ENCODE measurements around the gene SLC6A18. TPM values are rescaled to one million over a fixed set of nuclear protein-coding genes. Genes with fewer than 3 reads are reported as not detected.
A peak's percentile ranks its signal among the peaks of the same experiment; 100 is the strongest.

Gene SLC6A18
- total and polyA plus RNA-seq, 9 of the 15 experiments (the other 6 are each of a cell fraction or from before 2014, with no cell fraction given): not detected

DNA sequence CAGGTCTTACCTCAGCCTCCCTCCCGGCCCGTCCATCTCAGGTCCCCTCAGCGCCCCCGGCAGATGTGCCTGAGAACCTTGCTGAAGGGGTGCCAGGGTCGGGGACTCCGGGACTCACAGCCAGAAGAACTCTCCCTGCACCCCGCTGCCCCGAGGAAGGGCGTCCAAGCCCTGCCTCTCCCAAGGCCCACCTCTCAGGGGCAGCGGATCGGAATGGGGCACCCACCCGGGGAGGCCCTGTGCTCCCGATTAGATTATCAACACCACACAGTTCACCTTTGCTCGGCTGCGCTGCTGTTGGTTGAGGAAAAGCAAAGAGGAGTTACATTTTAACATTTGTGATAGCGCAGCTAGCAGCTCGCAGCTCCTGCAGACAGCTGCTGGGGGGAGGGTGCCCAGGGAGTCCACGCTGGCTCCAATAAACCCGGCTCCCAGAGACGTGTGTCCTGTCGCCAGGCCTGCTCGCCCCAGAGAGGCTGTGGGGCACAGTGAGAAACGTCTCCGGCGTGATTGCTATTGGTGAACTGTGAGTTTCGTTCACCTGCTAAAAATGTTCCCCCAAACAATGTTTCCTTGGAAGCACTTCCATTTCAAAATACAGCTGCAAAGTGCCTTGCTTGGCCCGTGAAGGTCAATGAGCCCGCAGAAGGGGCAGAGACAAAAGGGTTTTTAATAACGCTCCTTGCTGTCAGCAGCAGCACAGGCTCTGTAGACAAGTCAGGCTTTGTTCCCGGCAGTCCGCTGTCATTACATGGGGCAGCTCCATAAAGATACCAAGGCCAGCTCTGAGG is 42.4 kb upstream of the SLC6A18 start (continued):
- no peak for TF ChIP-seq RBBP5 (IDR thresholded peaks at IDR 0.05; ENCODE audit: borderline replicate concordance, insufficient read depth, low read length, poor library complexity, severe bottlenecking)
- TF ChIP-seq ZNF444 (CRISPR knock-in tag; IDR thresholded peaks at IDR 0.05): no peak
- TF ChIP-seq ZNF140 (CRISPR knock-in tag; IDR thresholded peaks at IDR 0.05): no peak
- no peak for TF ChIP-seq CREBBP (IDR thresholded peaks at IDR 0.05; ENCODE audit: low read depth, low read length)
- TF ChIP-seq, protein P1, sequence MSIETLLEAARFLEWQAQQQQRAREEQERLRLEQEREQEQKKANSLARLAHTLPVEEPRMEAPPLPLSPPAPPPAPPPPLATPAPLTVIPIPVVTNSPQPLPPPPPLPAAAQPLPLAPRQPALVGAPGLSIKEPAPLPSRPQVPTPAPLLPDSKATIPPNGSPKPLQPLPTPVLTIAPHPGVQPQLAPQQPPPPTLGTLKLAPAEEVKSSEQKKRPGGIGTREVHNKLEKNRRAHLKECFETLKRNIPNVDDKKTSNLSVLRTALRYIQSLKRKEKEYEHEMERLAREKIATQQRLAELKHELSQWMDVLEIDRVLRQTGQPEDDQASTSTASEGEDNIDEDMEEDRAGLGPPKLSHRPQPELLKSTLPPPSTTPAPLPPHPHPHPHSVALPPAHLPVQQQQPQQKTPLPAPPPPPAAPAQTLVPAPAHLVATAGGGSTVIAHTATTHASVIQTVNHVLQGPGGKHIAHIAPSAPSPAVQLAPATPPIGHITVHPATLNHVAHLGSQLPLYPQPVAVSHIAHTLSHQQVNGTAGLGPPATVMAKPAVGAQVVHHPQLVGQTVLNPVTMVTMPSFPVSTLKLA (conservative IDR thresholded peaks at IDR 0.05): no peak

DNA sequence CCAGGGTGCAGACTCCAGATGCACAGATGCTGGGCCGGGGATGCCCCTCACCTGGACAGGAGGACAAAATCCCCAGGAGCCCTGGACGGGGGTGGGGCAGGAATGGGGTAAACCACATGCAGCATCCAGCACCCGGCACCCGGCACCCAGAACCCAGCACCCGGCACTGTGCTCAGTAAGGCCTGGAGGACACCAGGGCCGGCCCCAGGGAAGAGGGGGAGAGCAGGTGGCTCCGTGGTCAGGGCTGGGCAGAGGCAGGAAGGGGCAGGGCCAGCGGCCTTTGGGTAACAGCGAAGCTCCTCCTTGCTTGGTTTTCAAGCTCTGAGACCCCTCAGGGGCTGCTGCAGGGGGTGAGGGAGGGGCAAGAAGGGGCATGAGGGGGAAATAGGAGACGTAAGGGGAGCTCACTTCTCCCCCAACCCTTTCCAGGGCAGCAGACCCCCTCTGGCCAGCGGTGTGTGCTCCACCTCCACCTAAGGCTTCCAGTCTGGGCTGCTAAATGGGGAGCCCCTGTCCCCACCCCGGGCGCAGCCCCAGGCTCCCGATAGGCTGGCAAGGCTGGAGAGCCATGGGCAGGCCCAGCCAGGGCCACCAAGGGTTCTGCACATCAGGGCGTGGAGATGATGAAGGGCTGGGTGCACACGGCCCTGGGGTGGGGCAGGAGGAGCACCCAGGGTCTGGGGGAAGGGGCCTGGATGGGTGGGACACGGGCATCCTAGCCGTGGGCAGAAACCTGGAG is 41.6 kb upstream of the SLC6A18 start:
- POLR2A ChIA-PET: interaction anchor here (0.7 to 0.9 kb wide), 3 partner anchors 10 to 477 kb away, joined by 3 to 4 read pairs (median 3); no protein-coding TSS in a partner anchor
- Histone ChIP-seq H2AFZ (ENCODE audit: low read depth, low read length) (peak overlapping the region; percentile 64), H3K9me1 (ENCODE audit: control insufficient read depth, insufficient read depth, low read length) (no peaks in the 10 kb centered on the region)
- no peak for TF ChIP-seq ZNF133 (CRISPR knock-in tag; IDR thresholded peaks at IDR 0.05)
- TF ChIP-seq, protein P2, sequence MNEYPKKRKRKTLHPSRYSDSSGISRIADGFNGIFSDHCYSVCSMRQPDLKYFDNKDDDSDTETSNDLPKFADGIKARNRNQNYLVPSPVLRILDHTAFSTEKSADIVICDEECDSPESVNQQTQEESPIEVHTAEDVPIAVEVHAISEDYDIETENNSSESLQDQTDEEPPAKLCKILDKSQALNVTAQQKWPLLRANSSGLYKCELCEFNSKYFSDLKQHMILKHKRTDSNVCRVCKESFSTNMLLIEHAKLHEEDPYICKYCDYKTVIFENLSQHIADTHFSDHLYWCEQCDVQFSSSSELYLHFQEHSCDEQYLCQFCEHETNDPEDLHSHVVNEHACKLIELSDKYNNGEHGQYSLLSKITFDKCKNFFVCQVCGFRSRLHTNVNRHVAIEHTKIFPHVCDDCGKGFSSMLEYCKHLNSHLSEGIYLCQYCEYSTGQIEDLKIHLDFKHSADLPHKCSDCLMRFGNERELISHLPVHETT (CRISPR knock-in tag; conservative IDR thresholded peaks at IDR 0.05 in 1 of 2, IDR thresholded peaks at IDR 0.05 in 1 of 2): 0 out of 4 replicates have a peak, but pooled peaks of 1 of the 2 experiments have one; percentile 33
- TF ChIP-seq NFE2L1 (tag; IDR thresholded peaks at IDR 0.05; ENCODE audit: borderline replicate concordance, low read depth): no peak
- TF ChIP-seq PCBP1 (IDR thresholded peaks at IDR 0.05; ENCODE audit: low read depth, low read length, poor library complexity, severe bottlenecking): peak; percentile 21
- TF ChIP-seq SMAD3 (CRISPR knock-in tag; conservative IDR thresholded peaks at IDR 0.05): no peak
- TF ChIP-seq KAT7 (CRISPR knock-in tag; IDR thresholded peaks at IDR 0.05; ENCODE audit: borderline replicate concordance): no peak
- TF ChIP-seq ZNF134 (CRISPR knock-in tag; conservative IDR thresholded peaks at IDR 0.05): no peak
- no peak for TF ChIP-seq RHOXF2B (CRISPR knock-in tag; conservative IDR thresholded peaks at IDR 0.05)

More for the DNA sequence above, 41.6 kb upstream of the SLC6A18 start:
- intact Hi-C loops (cut with micrococcal nuclease) (no loop called here), in situ Hi-C loops (cut with MboI) (no loop called here)
- no peak for ATAC-seq
- DNase-seq (ENCODE audit: extremely low read depth in 1 of 4, low spot score in 3 of 4): no peak
- WGBS (ENCODE audit: insufficient coverage, low coverage, missing lambda C conversion rate): 61% methylated on average over 17 of the region's 18 CpGs
- Histone ChIP-seq H4K20me1 (replicated peaks; ENCODE audit: control insufficient read depth, insufficient read depth, low read length) (no peaks in the 10 kb centered on the region), H3K27ac (ENCODE audit: extremely low read depth, low read depth, low read length) (no peak overlapping the region), H3K9me3 (replicated peaks; ENCODE audit: control insufficient read depth, insufficient read depth, low read depth, low read length) (no peaks in the 10 kb centered on the region), H3K4me2 (ENCODE audit: insufficient read depth, low read length) (no peak overlapping the region), H3K27me3 (ENCODE audit: control insufficient read depth in 2 of 2, insufficient read depth in 2 of 2, low read length in 2 of 2) (no peaks in the 10 kb centered on the region), H3K36me3 (ENCODE audit: control insufficient read depth, insufficient read depth, low read length) (no peaks in the 10 kb centered on the region), H3K4me1 (replicated peaks in 1 of 2; ENCODE audit: control insufficient read depth in 2 of 2, insufficient read depth in 2 of 2, low read length in 2 of 2) (peaks cover 54 to 90% of the 10 kb centered on the region in 2 experiments), H3K79me2 (ENCODE audit: control insufficient read depth, insufficient read depth, low read length) (no peaks in the 10 kb centered on the region), H3K9ac (ENCODE audit: insufficient read depth in 1 of 2, low read depth in 2 of 2, low read length in 2 of 2) (peak overlapping the region in 1 of 2 experiments; percentile 45; a peak in 2 of 4 replicates), H3K4me3 (no peak overlapping the region)
- no peak for FAIRE-seq
- no TSS peak for BruUV-seq (replicated peaks)
- CTCF ChIA-PET (ENCODE audit: low intra/inter-chr PET ratio): no interaction called here

Measured in K562 (cell line).